GM19193 (cell line): Measurements from ENCODE around the gene GDF7.

Source experiments
- POLR2A ChIP-seq: IDR thresholded peaks from 4 replicates; pipeline ENCODE4 v1.6.1; 2011; ENCODE audit not compliant: insufficient read depth, insufficient read length; ENCODE audit errors: extremely low read depth

GDF7 gene

GRCh38 chr2:20668871-20669475, 2.0 kb downstream of the GDF7 start:
- no peak for TF ChIP-seq POLR2A

DNA sequence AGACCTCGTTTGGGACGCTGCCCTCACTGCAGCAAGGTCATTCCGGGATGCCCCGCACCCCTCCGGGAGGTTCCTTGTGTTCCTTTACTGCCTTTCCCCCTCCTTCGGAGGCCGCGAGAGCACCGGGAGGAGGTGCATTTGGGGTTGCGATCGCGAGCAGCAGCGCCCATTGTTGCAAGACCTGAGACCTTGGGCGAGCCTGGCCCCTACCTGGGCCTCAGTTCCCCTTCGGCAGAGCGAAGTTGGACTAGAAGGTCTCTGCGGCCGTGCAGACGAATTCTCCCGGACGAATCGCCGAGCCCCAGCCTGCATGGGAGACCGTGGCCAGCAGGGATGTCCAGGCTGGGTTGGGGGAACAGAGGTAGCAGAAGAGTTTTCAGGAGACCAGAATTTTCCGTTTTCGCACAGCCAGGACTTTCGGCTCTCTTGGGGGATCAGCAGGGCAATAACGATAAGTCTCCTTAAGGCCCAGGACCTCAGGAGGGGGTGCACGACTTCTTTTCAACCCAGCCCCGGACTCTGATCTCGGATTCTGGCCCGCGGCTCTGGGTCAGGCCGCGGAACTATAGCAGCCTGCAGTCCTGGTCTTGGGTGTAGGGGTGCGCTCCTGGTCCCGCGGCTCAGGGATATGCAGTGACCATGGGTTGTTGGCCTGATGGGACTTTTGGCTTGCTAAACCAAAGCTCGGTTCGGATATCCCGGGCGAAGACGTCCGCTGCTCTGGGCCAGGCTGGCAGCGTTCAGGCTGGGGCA, 2.8 kb downstream of the GDF7 start:
- no peak for TF ChIP-seq POLR2A

DNA sequence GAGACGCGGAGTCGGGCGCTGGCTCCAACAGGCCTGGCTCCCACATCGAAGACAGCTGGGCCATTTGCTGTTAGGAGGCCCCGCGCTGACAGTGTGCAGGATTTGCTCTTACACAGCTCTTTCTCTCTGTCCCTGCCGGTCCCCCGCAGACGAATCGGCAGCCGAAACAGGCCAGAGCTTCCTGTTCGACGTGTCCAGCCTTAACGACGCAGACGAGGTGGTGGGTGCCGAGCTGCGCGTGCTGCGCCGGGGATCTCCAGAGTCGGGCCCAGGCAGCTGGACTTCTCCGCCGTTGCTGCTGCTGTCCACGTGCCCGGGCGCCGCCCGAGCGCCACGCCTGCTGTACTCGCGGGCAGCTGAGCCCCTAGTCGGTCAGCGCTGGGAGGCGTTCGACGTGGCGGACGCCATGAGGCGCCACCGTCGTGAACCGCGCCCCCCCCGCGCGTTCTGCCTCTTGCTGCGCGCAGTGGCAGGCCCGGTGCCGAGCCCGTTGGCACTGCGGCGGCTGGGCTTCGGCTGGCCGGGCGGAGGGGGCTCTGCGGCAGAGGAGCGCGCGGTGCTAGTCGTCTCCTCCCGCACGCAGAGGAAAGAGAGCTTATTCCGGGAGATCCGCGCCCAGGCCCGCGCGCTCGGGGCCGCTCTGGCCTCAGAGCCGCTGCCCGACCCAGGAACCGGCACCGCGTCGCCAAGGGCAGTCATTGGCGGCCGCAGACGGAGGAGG, 3.5 kb downstream of the GDF7 start:
- TF ChIP-seq POLR2A: no peak

- TF ChIP-seq POLR2A: no peak
Measured at GRCh38 chr2:20671036-20671735, 4.2 kb downstream of the GDF7 start.

DNA sequence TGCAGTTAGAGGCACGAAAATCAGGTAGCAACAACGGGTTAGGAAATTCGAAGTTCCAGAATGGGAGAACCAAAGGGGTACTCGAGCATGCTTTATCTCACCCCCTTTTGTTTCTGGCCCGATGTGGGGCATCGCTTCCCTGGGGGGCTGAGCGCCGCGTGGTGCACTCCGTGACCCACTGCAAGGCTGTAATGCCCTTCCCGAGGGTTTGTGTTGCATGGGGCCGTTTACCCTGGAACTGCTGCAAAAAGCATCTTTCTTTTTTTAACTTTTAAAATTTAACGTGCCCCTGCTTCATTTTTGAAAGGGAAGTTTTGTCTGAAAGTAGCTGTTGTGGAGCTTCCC, 4.8 kb downstream of the GDF7 start:
- no peak for TF ChIP-seq POLR2A

GRCh38 chr2:20672201-20672951, 5.4 kb downstream of the GDF7 start:
- TF ChIP-seq POLR2A: no peak

DNA sequence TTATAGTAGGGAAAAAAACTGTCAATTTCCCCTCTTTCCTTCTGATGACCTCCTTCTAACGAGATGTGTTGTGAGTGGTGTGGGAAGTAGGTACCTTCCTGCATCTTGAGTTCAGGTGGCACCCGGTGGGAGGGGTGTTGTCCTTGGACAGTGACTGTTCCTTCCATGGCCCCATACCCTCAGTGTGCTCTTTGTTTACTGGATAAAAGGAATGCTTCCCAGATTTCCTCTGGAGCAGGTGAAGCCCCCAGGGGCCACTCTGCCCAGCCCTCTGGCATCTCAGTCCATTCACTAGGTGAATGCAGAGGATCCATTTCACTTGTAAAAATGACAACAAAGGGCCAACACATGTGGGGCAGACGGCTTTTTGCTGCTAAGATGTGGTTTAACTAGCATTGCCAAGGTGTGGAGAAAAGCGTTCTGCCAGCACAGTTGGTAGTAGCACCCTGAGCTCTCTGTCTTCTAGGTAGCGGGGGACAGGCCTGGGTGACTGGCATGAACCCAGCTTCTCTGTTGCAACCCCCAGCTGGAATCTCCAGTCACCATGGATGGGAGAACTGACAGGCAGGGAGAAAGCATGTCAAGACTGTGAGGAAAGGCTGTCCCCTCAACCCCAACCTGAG, 6.9 kb downstream of the GDF7 start:
- no peak for TF ChIP-seq POLR2A

- TF ChIP-seq POLR2A: no peak
Measured at GRCh38 chr2:20674309-20674965, 7.5 kb downstream of the GDF7 start.

DNA sequence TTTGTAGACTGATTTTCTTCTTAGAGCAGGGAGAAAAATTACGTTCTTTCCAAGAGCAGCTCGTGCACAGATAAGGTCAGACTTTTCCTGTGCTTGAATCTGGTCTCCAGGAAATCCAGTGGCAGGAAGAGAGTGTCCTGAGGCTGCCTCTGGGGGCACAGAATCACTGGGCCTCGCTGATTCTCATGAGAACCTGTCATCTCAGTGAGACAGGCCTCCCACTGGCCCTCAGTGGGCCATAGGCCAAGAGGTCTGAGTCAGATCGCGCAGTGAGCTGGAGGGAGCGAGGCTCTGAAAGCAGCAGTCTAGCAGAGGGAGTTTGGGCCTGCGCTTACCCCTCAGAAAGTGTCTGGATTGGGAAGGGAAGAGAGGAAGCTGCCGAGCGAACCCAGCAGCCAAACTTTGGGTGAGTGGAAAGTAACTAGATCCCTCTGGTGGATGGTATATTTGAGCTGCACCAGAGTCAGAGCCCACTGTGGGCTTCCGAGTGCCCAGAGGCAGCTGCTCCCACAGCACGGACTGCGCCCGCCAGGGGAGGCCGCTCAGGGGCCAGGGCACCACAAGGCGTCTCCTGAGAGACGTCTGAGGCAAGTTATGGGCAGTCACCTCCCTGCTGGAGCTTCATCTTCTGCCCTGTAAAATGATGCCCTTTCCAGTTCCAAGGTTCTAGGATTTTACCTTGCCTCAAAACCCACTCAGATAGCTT, 8.2 kb downstream of the GDF7 start:
- no peak for TF ChIP-seq POLR2A

- no peak for TF ChIP-seq POLR2A
Measured at GRCh38 chr2:20675701-20676352, 8.9 kb downstream of the GDF7 start.

- TF ChIP-seq POLR2A: peak; percentile 34
Measured at GRCh38 chr2:20676353-20677215, 9.6 kb downstream of the GDF7 start.

DNA sequence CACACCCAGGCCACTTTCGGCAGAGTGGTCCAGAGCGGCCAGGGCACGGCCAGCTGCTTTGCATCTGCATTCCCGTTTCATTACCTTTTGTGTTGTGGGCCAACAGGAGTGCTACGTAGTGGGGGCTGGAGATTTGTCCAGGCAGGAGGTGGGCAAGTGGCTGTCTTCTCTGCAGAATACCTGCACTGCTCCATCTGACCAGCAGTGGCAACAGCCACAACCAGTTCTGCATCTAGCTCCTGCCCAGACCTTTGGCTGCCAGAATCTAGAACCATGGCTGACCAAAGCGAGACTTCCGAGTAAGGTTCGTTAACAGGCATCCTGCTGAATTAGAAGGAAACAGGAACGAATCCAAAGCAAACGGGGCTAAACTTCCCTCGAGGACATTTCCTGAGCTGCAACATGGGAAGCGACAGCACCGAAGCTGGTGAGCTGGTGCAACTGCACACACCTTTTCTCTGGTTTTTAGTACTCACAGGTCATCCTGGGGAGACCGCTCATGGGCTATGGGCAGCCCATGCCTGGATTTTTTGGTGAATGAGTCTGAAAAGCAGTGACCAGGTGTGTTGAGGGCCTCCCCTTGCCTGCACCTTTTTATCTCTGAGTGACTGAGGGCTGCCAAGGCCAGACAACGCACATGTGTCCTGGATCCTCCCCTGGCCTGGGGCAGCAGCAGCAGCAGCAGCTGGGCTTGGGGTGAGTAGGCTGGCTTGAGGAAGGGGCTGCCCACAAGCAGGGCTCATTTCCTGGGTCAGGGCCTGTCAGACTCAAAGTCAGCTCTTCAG, 10.5 kb downstream of the GDF7 start:
- no peak for TF ChIP-seq POLR2A

GRCh38 chr2:20678086-20678395, 11.1 kb downstream of the GDF7 start:
- TF ChIP-seq POLR2A: no peak
